ENCODE measurements around the gene HSBP1L1. TPM values are rescaled to one million over a fixed set of nuclear protein-coding genes. Genes with fewer than 3 reads are reported as not detected.

Gene HSBP1L1
- total and polyA plus RNA-seq, 2 donors (not counting 3 experiments of a cell fraction or from before 2014, with no cell fraction given) = 5.2 to 7.1 TPM

DNA sequence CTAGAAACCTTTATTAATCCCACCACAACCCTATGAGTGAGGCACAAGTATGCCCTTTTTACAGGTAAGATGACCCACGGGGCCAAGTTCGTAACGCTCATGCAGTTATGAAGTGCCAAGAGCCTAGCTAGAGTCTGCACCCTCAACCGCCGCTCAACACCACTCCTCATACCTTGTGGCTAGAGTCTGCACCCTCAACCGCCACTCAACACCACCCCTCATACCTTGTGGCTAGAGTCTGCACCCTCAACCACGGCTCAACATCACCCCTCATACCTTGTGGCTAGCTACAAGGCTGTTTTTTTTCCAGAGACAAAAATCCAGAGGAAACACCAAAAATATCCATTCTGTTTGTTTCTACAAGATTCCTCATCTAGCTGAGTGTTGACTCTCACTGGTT is 19.4 kb downstream of the HSBP1L1 start:
- no peak overlapping the region for H2AFZ ChIP-seq (ENCODE audit: low read depth, low read length)
- peaks cover 94% of the 10 kb centered on the region for H3K79me2 ChIP-seq (ENCODE audit: control insufficient read depth, insufficient read depth, low read length)
- no peak overlapping the region for H3K4me2 ChIP-seq (ENCODE audit: insufficient read depth, low read length)
- no peaks in the 10 kb centered on the region for H4K20me1 ChIP-seq (replicated peaks; ENCODE audit: control insufficient read depth, extremely low read depth, insufficient read depth, low read length)
- no peaks in the 10 kb centered on the region for H3K9me1 ChIP-seq (replicated peaks; ENCODE audit: control insufficient read depth, extremely low read depth, insufficient read depth, low read length)
- BruUV-seq (replicated peaks) = no TSS peak
- dilution Hi-C loops (cut with MboI; ENCODE audit: extremely low pct_ligation_motif_present, low sequenced_read_pairs) (no loop called here), intact Hi-C loops (cut with micrococcal nuclease) (no loop called here)
- peaks cover 7 to 9% of the 10 kb centered on the region in 2 experiments for H3K36me3 ChIP-seq (ENCODE audit: control insufficient read depth in 2 of 2, extremely low read depth in 1 of 2, insufficient read depth in 2 of 2, low read length in 2 of 2)
- no peak overlapping the region for H3K9ac ChIP-seq (replicated peaks; ENCODE audit: extremely low read depth, insufficient read depth, low read length)
- H3K27ac ChIP-seq (ENCODE audit: insufficient read depth, low read depth, low read length) = no peak overlapping the region
- DNase-seq (ENCODE audit: low read depth, low spot score) = no peak
- no peaks in the 10 kb centered on the region for H3K9me3 ChIP-seq (replicated peaks; ENCODE audit: control insufficient read depth, insufficient read depth, low read length)
- CTCF ChIA-PET = interaction anchor here (1.4 kb wide), 1 partner anchor 176 kb away, joined by 3 read pairs; no protein-coding TSS in a partner anchor
- POLR2A ChIA-PET = no interaction called here
- no peaks in the 10 kb centered on the region for H3K27me3 ChIP-seq (ENCODE audit: control insufficient read depth in 2 of 2, insufficient read depth in 2 of 2, low read length in 2 of 2)
- H3K4me1 ChIP-seq (ENCODE audit: control insufficient read depth, extremely low read depth, insufficient read depth, low read length) = peaks cover 13% of the 10 kb centered on the region
- no peak for FAIRE-seq
- TF ChIP-seq CTCF (IDR thresholded peaks at IDR 0.05; ENCODE audit: extremely low read depth in 1 of 2, insufficient read depth in 1 of 2, low read depth in 1 of 2, low read length in 2 of 2) (no peak), POLR2AphosphoS5 (IDR thresholded peaks at IDR 0.05; ENCODE audit: insufficient read depth, low read depth, low read length) (no peak), JUN (IDR thresholded peaks at IDR 0.05; ENCODE audit: borderline replicate concordance, insufficient read depth, insufficient read length, low read depth) (no peak), POLR2A (IDR thresholded peaks at IDR 0.05; ENCODE audit: low read depth, low read length) (no peak), EZH2 (IDR thresholded peaks at IDR 0.05; ENCODE audit: borderline replicate concordance, low read depth, low read length, severe bottlenecking) (no peak), MYC (IDR thresholded peaks at IDR 0.05; ENCODE audit: low read depth, low read length) (no peak), FOS (IDR thresholded peaks at IDR 0.05; ENCODE audit: borderline replicate concordance, insufficient read depth, low read length) (no peak)
- TF ChIP-seq, protein P1, sequence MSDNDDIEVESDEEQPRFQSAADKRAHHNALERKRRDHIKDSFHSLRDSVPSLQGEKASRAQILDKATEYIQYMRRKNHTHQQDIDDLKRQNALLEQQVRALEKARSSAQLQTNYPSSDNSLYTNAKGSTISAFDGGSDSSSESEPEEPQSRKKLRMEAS (IDR thresholded peaks at IDR 0.05; ENCODE audit: insufficient read depth, insufficient read length) = no peak
- H3K4me3 ChIP-seq (replicated peaks in 1 of 3; ENCODE audit: insufficient read depth in 1 of 3, low read depth in 1 of 3, low read length in 3 of 3) = no peak overlapping the region
